Cardiac fibroblast (primary cell): Measurements from ENCODE around the gene NSUN6.

Experiments used
- DNase-seq, 2 donors: peaks; one replicate each; pipeline versions ENCODE4 v3.0.0 to v3.0.0-alpha.2; 2010; ENCODE audit warnings: low read depth in 2 of 2
- H3K4me3 ChIP-seq, 2 donors: replicated peaks in 1 of 2; 1 replicate in 1 of 2; 2 replicates in 1 of 2; pipeline ENCODE4 v1.5.1; 2011; ENCODE audit warnings: low read depth in 2 of 2, low read length in 2 of 2, mild to moderate bottlenecking in 2 of 2, moderate library complexity in 1 of 2
- TF ChIP-seq, protein P1 (sequence below): IDR thresholded peaks from one replicate; pipeline ENCODE4 v1.5.1; 2011; ENCODE audit warnings: low read depth, mild to moderate bottlenecking, low read length, inconsistent platforms

The NSUN6 gene

DNA sequence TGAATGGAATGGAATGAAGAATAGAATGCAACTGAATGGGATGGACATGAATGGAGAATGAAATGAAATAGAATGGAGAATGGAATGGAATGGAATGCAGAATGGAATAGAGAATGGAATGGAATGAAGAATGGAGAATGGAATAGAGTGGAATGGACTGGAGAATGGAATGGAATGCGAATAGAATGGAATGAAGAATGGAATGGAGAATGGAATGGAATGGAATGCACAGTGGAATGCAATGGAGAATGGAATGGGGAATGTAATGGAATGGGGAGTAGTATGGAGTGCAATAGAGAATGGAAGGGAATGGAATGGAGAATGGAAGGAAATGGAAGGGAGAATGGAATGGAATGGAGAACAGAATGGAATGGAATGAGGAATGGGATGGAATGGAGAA lies 93.4 kb downstream of the NSUN6 start:
- DNase-seq: no peak
- no peak overlapping the region for H3K4me3 ChIP-seq
- TF ChIP-seq, protein P1, sequence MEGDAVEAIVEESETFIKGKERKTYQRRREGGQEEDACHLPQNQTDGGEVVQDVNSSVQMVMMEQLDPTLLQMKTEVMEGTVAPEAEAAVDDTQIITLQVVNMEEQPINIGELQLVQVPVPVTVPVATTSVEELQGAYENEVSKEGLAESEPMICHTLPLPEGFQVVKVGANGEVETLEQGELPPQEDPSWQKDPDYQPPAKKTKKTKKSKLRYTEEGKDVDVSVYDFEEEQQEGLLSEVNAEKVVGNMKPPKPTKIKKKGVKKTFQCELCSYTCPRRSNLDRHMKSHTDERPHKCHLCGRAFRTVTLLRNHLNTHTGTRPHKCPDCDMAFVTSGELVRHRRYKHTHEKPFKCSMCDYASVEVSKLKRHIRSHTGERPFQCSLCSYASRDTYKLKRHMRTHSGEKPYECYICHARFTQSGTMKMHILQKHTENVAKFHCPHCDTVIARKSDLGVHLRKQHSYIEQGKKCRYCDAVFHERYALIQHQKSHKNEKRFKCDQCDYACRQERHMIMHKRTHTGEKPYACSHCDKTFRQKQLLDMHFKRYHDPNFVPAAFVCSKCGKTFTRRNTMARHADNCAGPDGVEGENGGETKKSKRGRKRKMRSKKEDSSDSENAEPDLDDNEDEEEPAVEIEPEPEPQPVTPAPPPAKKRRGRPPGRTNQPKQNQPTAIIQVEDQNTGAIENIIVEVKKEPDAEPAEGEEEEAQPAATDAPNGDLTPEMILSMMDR: no peak

DNA sequence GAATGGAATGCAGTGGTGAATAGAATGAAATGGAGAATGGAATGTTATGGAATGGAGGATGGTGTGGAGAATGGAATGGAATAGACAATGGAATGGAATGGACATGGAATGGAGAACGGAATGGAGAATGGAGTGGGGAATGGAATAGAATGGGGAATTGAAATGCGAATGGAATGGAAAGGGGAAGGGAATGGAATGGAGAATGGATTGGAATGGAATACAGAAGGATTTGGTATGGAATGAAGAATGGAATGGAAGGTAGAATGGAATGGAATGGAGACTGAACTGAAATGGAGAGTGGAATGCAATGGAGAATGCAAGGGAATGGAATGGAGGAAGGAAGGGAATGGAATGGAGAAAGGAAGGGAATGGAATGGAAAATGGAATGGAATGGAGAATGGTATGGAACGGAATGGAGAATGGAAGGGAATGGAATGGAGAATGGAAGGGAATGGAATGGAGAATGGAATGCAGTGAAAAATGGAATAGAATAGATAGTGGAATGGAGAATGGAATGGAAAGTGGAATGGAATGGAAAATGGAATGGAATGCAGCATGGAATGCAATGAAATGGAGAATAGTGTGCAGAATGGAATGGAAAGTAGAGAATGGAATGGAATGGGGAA lies 94.8 kb downstream of the NSUN6 start:
- no peak for DNase-seq

DNA sequence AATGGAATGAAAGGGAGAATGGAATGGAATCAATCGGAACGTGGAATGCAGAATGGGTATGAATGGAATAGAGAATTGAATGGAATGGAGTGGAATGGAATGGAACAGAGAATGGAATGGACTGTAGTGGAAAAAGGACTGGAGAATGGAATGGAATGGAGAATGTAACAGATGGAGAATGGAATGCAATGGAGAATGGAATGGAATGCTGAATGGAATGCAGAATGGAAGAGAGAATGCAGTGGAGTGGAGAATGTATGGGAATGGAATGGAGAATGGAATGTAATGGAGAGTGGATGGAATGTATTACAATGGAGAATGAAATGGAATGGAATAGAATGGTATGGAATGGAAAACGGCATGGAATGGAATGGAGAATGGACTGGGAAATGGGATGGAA lies 96.9 kb downstream of the NSUN6 start:
- TF ChIP-seq, protein P1: no peak
- H3K4me3 ChIP-seq: no peak overlapping the region
- no peak for DNase-seq

More for the DNA sequence above, 94.8 kb downstream of the NSUN6 start:
- no peak overlapping the region for H3K4me3 ChIP-seq
- TF ChIP-seq, protein P1: no peak

DNA sequence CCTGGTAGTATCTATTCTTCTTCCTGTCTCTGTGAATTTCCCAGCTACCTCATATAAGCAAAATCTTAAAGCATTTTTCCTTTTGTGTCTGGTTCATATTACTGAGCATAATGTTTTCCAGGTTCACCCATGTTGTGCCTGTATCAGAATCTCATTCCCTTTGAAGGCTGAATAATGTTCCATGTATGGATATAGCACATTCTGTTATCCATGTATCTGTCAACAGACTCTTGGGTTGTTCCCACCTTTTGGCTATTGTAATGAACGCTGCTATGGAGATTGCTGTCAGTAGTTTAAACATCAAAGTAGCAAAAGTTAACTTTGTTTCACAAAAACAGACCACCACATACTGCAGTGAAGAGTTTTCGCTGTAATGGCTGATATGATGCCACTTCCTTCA lies 99.9 kb downstream of the NSUN6 start:
- no peak for DNase-seq
- TF ChIP-seq, protein P1: no peak
- no peak overlapping the region for H3K4me3 ChIP-seq

DNA sequence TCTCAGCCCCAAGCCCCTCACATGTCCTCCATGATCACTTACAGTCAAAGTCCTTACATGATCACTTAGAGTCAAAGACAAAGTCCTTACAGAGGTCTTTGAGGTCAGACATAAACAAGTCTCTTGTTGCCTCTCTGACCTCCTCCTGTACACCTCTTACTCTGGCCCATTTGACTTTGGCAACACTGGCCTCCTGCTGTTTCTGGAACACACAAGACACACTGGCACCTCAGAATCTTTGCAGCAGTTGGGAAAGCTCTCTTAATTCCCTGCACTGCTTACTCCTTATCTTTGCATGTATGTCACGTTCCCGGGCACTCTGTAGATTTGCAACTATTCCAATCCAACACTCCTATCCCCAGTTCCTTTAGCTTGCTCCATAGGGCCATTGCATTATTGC lies 102.3 kb downstream of the NSUN6 start:
- TF ChIP-seq, protein P1: no peak

DNA sequence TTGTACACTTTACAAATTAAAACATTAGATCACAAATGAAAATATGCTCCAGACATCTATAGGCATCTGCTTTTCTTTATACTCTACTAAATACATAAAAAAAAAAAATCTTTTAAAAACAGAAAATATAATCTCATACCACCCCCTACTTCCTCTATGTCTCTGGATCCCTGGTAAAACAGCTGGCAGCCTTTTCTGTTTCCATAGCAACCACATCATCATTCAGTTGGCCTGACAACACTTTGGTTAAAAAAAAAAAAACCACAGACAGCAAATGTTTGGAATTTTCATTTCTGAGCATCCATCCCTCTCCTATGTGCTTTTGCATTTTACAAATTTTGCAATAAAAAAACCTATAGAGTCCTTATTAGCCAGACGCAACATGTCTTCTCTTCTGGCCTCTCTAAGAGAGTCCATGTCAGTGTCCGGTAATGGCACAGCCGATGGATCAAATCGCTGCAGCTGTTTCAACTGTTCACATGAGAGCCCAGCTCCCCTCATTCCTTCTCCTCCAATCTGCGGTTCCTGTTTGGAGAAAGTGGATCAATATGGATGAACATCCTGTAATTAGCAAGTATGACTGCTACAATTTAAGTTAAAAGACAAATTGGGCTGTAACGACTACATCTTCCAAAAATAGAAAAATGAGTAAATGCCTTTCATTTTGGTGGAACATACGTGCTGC lies 105.6 kb downstream of the NSUN6 start:
- DNase-seq: peak in 1 of 2 donors; percentile 46
- TF ChIP-seq, protein P1: no peak
- no peak overlapping the region for H3K4me3 ChIP-seq

More for the DNA sequence above, 102.3 kb downstream of the NSUN6 start:
- no peak for DNase-seq
- H3K4me3 ChIP-seq: no peak overlapping the region
